RWPE2 (cell line): ENCODE data around the gene ZNF710.
A peak's percentile ranks its signal among the peaks of the same experiment; 100 is the strongest.

Experiments
- ATAC-seq: fragments of 200-7000 bp; cut with Tn5 transposase; 3 replicates; pipeline ENCODE4 v1.9.1; 2021; ENCODE audit warnings: low read depth
- DNase-seq: peaks from one replicate; pipeline ENCODE4 v3.0.0-alpha.2; 2020; ENCODE audit warnings: low spot score
- H3K27ac ChIP-seq: fragments of 450-650 bp; 2 replicates; pipeline ENCODE4 v1.5.1; 2017; ENCODE audit warnings: mild to moderate bottlenecking; ENCODE audit not compliant: poor library complexity, severe bottlenecking
- H3K27me3 ChIP-seq: fragments of 250-450 bp; sonication (Bioruptor Pico); 2 replicates; pipeline ENCODE4 v1.5.1; 2021; ENCODE audit warnings: mild to moderate bottlenecking, moderate library complexity; ENCODE audit not compliant: insufficient read depth, poor library complexity, severe bottlenecking
- H3K36me3 ChIP-seq: fragments of 250-450 bp; sonication (Bioruptor Pico); 2 replicates; pipeline ENCODE4 v1.5.1; 2020; ENCODE audit warnings: low read depth, mild to moderate bottlenecking, moderate library complexity
- H3K4me1 ChIP-seq: fragments of 250-450 bp; sonication (Bioruptor Pico); 2 replicates; pipeline ENCODE4 v1.5.1; 2021; ENCODE audit warnings: mild to moderate bottlenecking, moderate library complexity; ENCODE audit not compliant: insufficient read depth, poor library complexity, severe bottlenecking
- H3K4me3 ChIP-seq: fragments of 250-450 bp; sonication (Bioruptor Pico); 2 replicates; pipeline ENCODE4 v1.5.1; 2021; ENCODE audit warnings: mild to moderate bottlenecking, moderate library complexity; ENCODE audit not compliant: severe bottlenecking
- H3K9me3 ChIP-seq: fragments of 250-450 bp; sonication (Bioruptor Pico); 2 replicates; pipeline ENCODE4 v1.5.1; 2021; ENCODE audit warnings: mild to moderate bottlenecking, moderate library complexity; ENCODE audit not compliant: severe bottlenecking
- CTCF ChIP-seq: fragments of 450-650 bp; IDR thresholded peaks from one replicate; pipeline ENCODE4 v1.5.1; 2017; ENCODE audit warnings: mild to moderate bottlenecking, moderate library complexity; ENCODE audit not compliant: poor library complexity, severe bottlenecking

The ZNF710 gene

DNA sequence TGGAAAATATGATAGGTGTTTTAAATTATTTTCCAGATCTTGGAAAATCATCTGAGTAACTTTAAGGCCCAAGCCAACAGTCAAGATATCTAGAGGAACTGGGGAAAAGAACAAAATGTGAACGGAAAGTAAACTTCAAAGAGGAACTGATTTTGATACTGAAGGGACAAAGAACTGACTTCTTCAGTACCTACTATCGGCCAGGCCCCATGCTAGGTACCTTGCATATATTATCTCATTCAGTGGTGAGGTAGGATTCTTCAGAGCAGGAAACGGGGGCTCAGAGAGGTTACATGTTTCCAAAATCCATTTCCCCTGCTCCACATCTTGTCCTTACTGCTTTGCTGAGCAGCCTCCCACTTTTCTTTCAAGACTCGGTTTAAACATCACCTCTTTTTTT, 9.8 kb upstream of the ZNF710 start:
- Histone ChIP-seq H3K36me3 (no peaks in the 10 kb centered on the region), H3K4me1 (no peaks in the 10 kb centered on the region), H3K27me3 (no peaks in the 10 kb centered on the region), H3K9me3 (no peaks in the 10 kb centered on the region), H3K27ac (no peak overlapping the region), H3K4me3 (no peak overlapping the region)
- no peak for DNase-seq
- ATAC-seq = no peak
- TF ChIP-seq CTCF = no peak

DNA sequence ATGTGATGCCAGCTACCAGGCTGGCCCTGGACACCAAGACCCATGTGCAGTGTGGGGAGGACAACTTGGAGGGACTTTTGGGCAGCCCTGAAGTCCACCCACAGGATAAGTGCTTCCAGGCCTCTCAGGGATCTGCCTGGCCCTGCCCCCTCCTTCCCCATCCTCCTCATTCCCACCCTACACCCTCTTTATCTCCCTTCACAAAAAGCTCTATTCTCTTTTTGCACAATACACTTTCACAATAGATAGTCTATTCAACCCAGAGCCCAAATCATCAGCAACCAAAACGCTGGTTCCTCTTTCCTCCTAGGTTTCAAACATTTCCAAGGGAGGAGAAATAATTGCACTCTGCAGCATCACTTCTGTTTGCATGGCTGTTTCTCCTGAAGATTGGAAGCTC, 7.8 kb upstream of the ZNF710 start:
- no peaks in the 10 kb centered on the region for H3K36me3 ChIP-seq
- DNase-seq = no peak
- H3K27ac ChIP-seq = no peak overlapping the region
- H3K4me3 ChIP-seq = no peak overlapping the region
- H3K9me3 ChIP-seq = no peaks in the 10 kb centered on the region
- peaks cover 10% of the 10 kb centered on the region for H3K4me1 ChIP-seq
- no peak for ATAC-seq
- no peak for TF ChIP-seq CTCF
- no peaks in the 10 kb centered on the region for H3K27me3 ChIP-seq

DNA sequence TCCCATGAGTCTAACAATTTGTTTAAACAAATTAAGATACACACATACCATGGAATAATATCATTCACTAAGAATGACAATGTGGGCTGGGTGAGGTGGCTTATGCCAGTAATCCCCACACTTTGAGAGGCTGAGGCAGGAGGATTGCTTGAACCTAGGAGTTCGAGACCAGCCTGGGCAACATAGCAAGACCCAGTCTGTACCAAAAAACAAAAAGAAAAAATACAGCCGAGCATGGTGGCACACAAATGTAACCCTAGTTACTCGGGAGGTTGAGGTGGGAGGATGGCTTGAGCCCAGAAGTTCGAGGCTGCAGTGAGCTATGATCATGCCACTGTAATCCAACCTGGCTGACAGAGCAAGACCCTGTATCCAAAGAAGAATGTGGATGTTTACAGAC, 4.0 kb upstream of the ZNF710 start:
- no peak for ATAC-seq
- peak overlapping the region; percentile 0 for H3K27ac ChIP-seq

DNA sequence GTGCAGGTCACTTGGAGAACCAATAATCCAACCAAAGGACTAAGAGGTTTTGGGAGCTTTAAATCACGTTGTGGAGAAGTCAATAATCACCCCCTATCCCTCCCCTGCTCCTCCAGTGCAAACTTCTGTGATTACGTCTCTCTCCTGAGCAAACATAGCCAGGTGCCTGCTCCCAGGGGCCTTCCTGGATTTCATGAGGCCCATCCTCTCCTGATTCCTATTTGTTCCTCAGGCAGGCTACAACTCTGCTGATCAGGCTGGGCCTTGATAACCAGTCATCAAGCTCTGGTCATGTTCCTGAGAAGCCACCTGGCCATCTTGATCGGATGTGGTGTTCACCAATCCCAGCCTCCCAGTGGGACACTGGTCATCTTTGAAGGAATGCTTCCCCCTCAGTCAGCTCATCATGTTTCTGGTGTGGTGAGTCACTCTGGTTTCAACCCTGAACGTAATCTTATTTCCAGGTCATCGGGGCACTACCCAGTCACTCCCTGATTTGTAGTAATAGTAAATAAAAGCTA, 2.9 kb upstream of the ZNF710 start:
- Histone ChIP-seq H3K9me3 (no peaks in the 10 kb centered on the region), H3K27ac (peak overlapping the region; percentile 99), H3K4me1 (peaks cover 30% of the 10 kb centered on the region), H3K4me3 (no peak overlapping the region), H3K36me3 (0 out of 2 replicates have a peak, but pooled peaks cover 2% of the 10 kb centered on the region), H3K27me3 (no peaks in the 10 kb centered on the region)
- ATAC-seq (peak; percentile 78), DNase-seq (peak; percentile 79)
- TF ChIP-seq CTCF = no peak

More for the DNA sequence above, 4.0 kb upstream of the ZNF710 start:
- TF ChIP-seq CTCF = no peak
- Histone ChIP-seq H3K4me1 (peaks cover 28% of the 10 kb centered on the region), H3K4me3 (no peak overlapping the region), H3K27me3 (no peaks in the 10 kb centered on the region), H3K36me3 (no peaks in the 10 kb centered on the region), H3K9me3 (no peaks in the 10 kb centered on the region)
- no peak for DNase-seq

GRCh38 chr15:89998923-89999675, 2.0 kb upstream of the ZNF710 start:
- Histone ChIP-seq H3K27me3 (no peaks in the 10 kb centered on the region), H3K27ac (peak overlapping the region; percentile 99), H3K36me3 (peaks cover 7% of the 10 kb centered on the region), H3K9me3 (no peaks in the 10 kb centered on the region), H3K4me3 (no peak overlapping the region), H3K4me1 (peaks cover 39% of the 10 kb centered on the region)
- DNase-seq (no peak), ATAC-seq (no peak)
- no peak for TF ChIP-seq CTCF
